Measurements from ENCODE around the gene DCHS1. TPM values are rescaled to one million over a fixed set of nuclear protein-coding genes. Genes with fewer than 3 reads are reported as not detected.

The DCHS1 gene
- total and polyA plus RNA-seq, 2 of the 13 experiments (the other 11 are each of a cell fraction or from before 2014, with no cell fraction given), result under 0.01 to 0.03 TPM

GRCh38 chr11:6635082-6635932 lies 20.3 kb downstream of the DCHS1 start (continued):
- TF ChIP-seq FOXP4 (CRISPR knock-in tag; IDR thresholded peaks at IDR 0.05) (no peak), IRF9 (CRISPR knock-in tag; IDR thresholded peaks at IDR 0.05; ENCODE audit: borderline replicate concordance) (no peak), ZIK1 (CRISPR knock-in tag; IDR thresholded peaks at IDR 0.05; ENCODE audit: borderline replicate concordance, low read depth) (no peak), ZNF574 (CRISPR knock-in tag; IDR thresholded peaks at IDR 0.05) (no peak), KLF9 (CRISPR knock-in tag; IDR thresholded peaks at IDR 0.05; ENCODE audit: low read depth) (no peak), RXRA (CRISPR knock-in tag; IDR thresholded peaks at IDR 0.05) (no peak), FOSL1 (CRISPR knock-in tag; IDR thresholded peaks at IDR 0.05; ENCODE audit: borderline replicate concordance) (no peak), SRY (CRISPR knock-in tag; IDR thresholded peaks at IDR 0.05) (no peak), ZSCAN22 (CRISPR knock-in tag; IDR thresholded peaks at IDR 0.05) (no peak), ZNF609 (CRISPR knock-in tag; IDR thresholded peaks at IDR 0.05; ENCODE audit: borderline replicate concordance) (no peak), ZFY (CRISPR knock-in tag; IDR thresholded peaks at IDR 0.05) (no peak), HINFP (CRISPR knock-in tag; IDR thresholded peaks at IDR 0.05; ENCODE audit: low read depth) (no peak), ZNF878 (CRISPR knock-in tag; IDR thresholded peaks at IDR 0.05) (no peak), CHD4 (IDR thresholded peaks at IDR 0.05; ENCODE audit: borderline replicate concordance, low read length) (no peak), SP2 (CRISPR knock-in tag; IDR thresholded peaks at IDR 0.05) (no peak), MED1 (CRISPR knock-in tag; IDR thresholded peaks at IDR 0.05) (peak; percentile 53), ZNF235 (CRISPR knock-in tag; IDR thresholded peaks at IDR 0.05; ENCODE audit: borderline replicate concordance) (no peak)
